Adrenal gland (tissue), 12 donors: Measurements from ENCODE around the gene ERBB2. TPM values are rescaled to one million over a fixed set of nuclear protein-coding genes. Genes with fewer than 3 reads are reported as not detected.

Experiments
- DNase-seq, 7 donors: peaks; one replicate each; pipeline ENCODE4 v3.0.0-alpha.2; 2019 to 2020
- H3K27ac ChIP-seq, 5 donors: fragments of 200-600 bp; sonication (generic) in 4 of 5; 1 replicate in 3 of 5; 2 replicates in 2 of 5; pipeline versions ENCODE4 v1.5.1 to v1.8.0; 2016 to 2020; ENCODE audit warnings: mild to moderate bottlenecking in 1 of 5
- H3K27me3 ChIP-seq: fragments of 200-600 bp; 2 replicates; pipeline ENCODE4 v1.8.0; 2021
- H3K36me3 ChIP-seq, 2 donors: fragments of 200-600 bp; replicated peaks in 1 of 2; 1 replicate in 1 of 2; 2 replicates in 1 of 2; pipeline versions ENCODE4 v1.5.1 to v1.8.0; 2018 to 2022
- H3K4me1 ChIP-seq, 2 donors: fragments of 200-600 bp; replicated peaks in 1 of 2; 1 replicate in 1 of 2; 2 replicates in 1 of 2; pipeline versions ENCODE4 v1.5.1 to v1.8.0; 2018 to 2021
- H3K4me3 ChIP-seq, 4 donors: fragments of 200-600 bp; sonication (generic) in 3 of 4; one replicate each; pipeline ENCODE4 v1.5.1; 2016 to 2018
- H3K9me3 ChIP-seq, 3 donors: fragments of 200-600 bp; sonication (generic) in 1 of 3; replicated peaks in 1 of 3; 1 replicate in 2 of 3; 2 replicates in 1 of 3; pipeline versions ENCODE4 v1.5.1 to v1.8.0; 2016 to 2021
- CTCF ChIP-seq, 6 experiments: fragments of 450-650 bp in 4 of 6; fragments of 200-600 bp in 2 of 6; sonication (generic) in 1 of 6; IDR thresholded peaks; 1 replicate in 5 of 6; 2 replicates in 1 of 6; pipeline versions ENCODE4 v1.5.1 to v1.8.0; 2016 to 2021; ENCODE audit warnings: antibody characterized with exemption in 6 of 6, mild to moderate bottlenecking in 2 of 6, moderate library complexity in 1 of 6
- POLR2A ChIP-seq, 2 donors: fragments of 450-650 bp; IDR thresholded peaks; one replicate each; pipeline ENCODE4 v1.6.1; 2017; ENCODE audit warnings: antibody characterized with exemption in 2 of 2, mild to moderate bottlenecking in 2 of 2, moderate library complexity in 1 of 2
- whole genome bisulfite sequencing, 4 donors: extraction: QIAGEN DNeasy Blood & Tissue Kit in 2 of 4; methylation state at CpG; one replicate each; pipeline versions ENCODE4 v1.1.5 to v1.1.7; 2013 to 2017; 5-methylcytosine and 5-hydroxymethylcytosine counted together
- intact Hi-C, 2 donors: fragments of 100-400 bp; cut with DNase I; formaldehyde crosslinking; loops; one replicate each; pipeline versions ENCODE4 v1.14.1 to v1.15.0; 2022 to 2023
- polyA plus RNA-seq, 3 donors: library from polyadenylated mRNA; stranded (reverse); fragments of 200-250 nt in 2 of 3; fragments of 350-450 nt in 1 of 3; fragmentation: Illumina TruSeq in 1 of 3; extraction: RNeasy Lipid Tissue Mini Kit (QIAGEN cat#74804) in 1 of 3; gene quantifications; one replicate each; pipeline ENCODE4 v1.2.3, GENCODE V29; 2013 to 2014
- total RNA-seq, 9 donors: library from RNA; depleted of rRNA in 4 of 9; stranded (reverse); fragments of >200 nt in 4 of 9; fragments of 120-200 nt in 1 of 9; fragmentation: NEBNext Ultra II Directional in 1 of 9; extraction: Animal tissue kit (Norgen Biotek cat#: 25700) in 1 of 9; gene quantifications; one replicate each; pipeline versions ENCODE4 v1.1.0 to v1.2.4, GENCODE V29; 2013 to 2023
- donor health status: healthy with polysubstance abuse.
- donor health status: Bipolar disorder and iron deficiency.
- donor health status: DM: yes; HTN: yes; CAD: no.
- donor health status: DM: no; HTN: no; CAD: no.
- donor health status: DM: no; HTN: no; CAD: no.
- donor health status: DM: yes; HTN: yes; CAD: no.

ERBB2 gene
- total and polyA plus RNA-seq, 12 donors: 4.8 to 16.9 (median 11.9) TPM

GRCh38 chr17:39719563-39720355, 19.9 kb downstream of the ERBB2 start:
- Histone ChIP-seq H3K9me3 (no peaks in the 10 kb centered on the region), H3K36me3 (no peaks in the 10 kb centered on the region), H3K4me3 (no peak overlapping the region), H3K27ac (no peak overlapping the region), H3K4me1 (no peaks in the 10 kb centered on the region), H3K27me3 (no peaks in the 10 kb centered on the region)
- no peak for DNase-seq
- intact Hi-C loops: no loop called here
- 88 to 93% (median 91%) methylated on average over 5 to 7 of the region's 7 CpGs for whole genome bisulfite sequencing, 4 donors
- TF ChIP-seq POLR2A (IDR thresholded peaks at IDR 0.05): no peak
- no peak for TF ChIP-seq CTCF (IDR thresholded peaks at IDR 0.05)

GRCh38 chr17:39722104-39722503, 22.2 kb downstream of the ERBB2 start:
- Histone ChIP-seq H3K4me3 (no peak overlapping the region), H3K27ac (no peak overlapping the region), H3K36me3 (no peaks in the 10 kb centered on the region), H3K27me3 (no peaks in the 10 kb centered on the region), H3K9me3 (no peaks in the 10 kb centered on the region), H3K4me1 (no peaks in the 10 kb centered on the region)
- 93 to 95% (median 95%) methylated on average over 6 of the region's 6 CpGs for WGBS, 4 donors
- intact Hi-C loops: no loop called here
- TF ChIP-seq CTCF (IDR thresholded peaks at IDR 0.05) (no peak), POLR2A (IDR thresholded peaks at IDR 0.05) (no peak)
- DNase-seq: no peak

- intact Hi-C loops: no loop called here
- no peaks in the 10 kb centered on the region for H3K36me3 ChIP-seq
These were observed 23.3 kb downstream of the ERBB2 start for GRCh38 chr17:39722965-39723848.

More at GRCh38 chr17:39722965-39723848, 23.3 kb downstream of the ERBB2 start:
- no peak for TF ChIP-seq POLR2A (IDR thresholded peaks at IDR 0.05)
- no peak for TF ChIP-seq CTCF (IDR thresholded peaks at IDR 0.05)
- no peak overlapping the region for H3K27ac ChIP-seq
- H3K4me1 ChIP-seq: no peaks in the 10 kb centered on the region
- no peak overlapping the region for H3K4me3 ChIP-seq
- H3K27me3 ChIP-seq: no peaks in the 10 kb centered on the region
- WGBS, 4 donors: 77 to 88% (median 78%) methylated on average over 17 to 34 of the region's 34 CpGs
- no peaks in the 10 kb centered on the region for H3K9me3 ChIP-seq
- DNase-seq: no peak
